ENCODE results near the gene KRTAP12-2. TPM values are rescaled to one million over a fixed set of nuclear protein-coding genes. Genes with fewer than 3 reads are reported as not detected.

The KRTAP12-2 gene
- total RNA-seq, 1 experiment from 2014 or later: not detected

DNA sequence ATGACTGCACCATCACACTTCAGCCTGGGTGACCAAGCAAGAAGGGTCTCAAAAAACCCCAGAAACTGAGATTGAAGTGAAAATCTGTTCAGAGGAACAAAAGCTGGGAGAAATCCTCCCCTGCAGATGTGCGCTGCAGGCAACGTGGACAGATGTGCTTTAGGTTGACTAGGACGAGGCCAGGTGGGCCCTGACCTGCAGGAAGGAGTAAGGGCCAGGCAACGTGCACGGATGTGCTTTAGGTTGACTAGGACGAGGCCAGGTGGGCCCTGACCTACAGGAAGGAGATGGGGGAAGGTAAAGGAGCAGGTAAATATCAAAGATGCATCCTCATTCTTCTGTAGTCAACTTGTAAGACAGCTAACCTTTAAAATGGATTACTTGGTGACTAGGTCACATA, 17.8 kb upstream of the KRTAP12-2 start:
- H3K36me3 Mint-ChIP-seq (ENCODE audit: insufficient read depth, unreplicated experiment): no peaks in the 10 kb centered on the region
- Histone ChIP-seq H3K27me3 (replicated peaks; ENCODE audit: control insufficient read depth, insufficient read depth, low read length) (no peaks in the 10 kb centered on the region), H3K9me3 (no peaks in the 10 kb centered on the region), H3K4me1 (no peaks in the 10 kb centered on the region), H3K36me3 (ENCODE audit: control insufficient read depth, insufficient read depth, low read length) (no peaks in the 10 kb centered on the region), H3K4me3 (ENCODE audit: low read depth, low read length) (no peak overlapping the region)
- ChIA-PET POLR2A (no interaction called here), CTCF (no interaction called here)
- no peak overlapping the region for H3K27ac Mint-ChIP-seq (ENCODE audit: unreplicated experiment)
- H3K9me3 Mint-ChIP-seq (ENCODE audit: unreplicated experiment): no peaks in the 10 kb centered on the region
- H3K27me3 Mint-ChIP-seq (ENCODE audit: insufficient read depth, unreplicated experiment): peaks cover 30% of the 10 kb centered on the region
- intact Hi-C loops (cut with micrococcal nuclease; ENCODE audit: unreplicated experiment): no loop called here
- DNase-seq: no peak
- no peaks in the 10 kb centered on the region for H3K4me1 Mint-ChIP-seq (ENCODE audit: low read depth, unreplicated experiment)
- no peak overlapping the region for H3K4me3 Mint-ChIP-seq (ENCODE audit: unreplicated experiment)
- no TSS peak for BruUV-seq (replicated peaks)
- TF ChIP-seq, protein P1, sequence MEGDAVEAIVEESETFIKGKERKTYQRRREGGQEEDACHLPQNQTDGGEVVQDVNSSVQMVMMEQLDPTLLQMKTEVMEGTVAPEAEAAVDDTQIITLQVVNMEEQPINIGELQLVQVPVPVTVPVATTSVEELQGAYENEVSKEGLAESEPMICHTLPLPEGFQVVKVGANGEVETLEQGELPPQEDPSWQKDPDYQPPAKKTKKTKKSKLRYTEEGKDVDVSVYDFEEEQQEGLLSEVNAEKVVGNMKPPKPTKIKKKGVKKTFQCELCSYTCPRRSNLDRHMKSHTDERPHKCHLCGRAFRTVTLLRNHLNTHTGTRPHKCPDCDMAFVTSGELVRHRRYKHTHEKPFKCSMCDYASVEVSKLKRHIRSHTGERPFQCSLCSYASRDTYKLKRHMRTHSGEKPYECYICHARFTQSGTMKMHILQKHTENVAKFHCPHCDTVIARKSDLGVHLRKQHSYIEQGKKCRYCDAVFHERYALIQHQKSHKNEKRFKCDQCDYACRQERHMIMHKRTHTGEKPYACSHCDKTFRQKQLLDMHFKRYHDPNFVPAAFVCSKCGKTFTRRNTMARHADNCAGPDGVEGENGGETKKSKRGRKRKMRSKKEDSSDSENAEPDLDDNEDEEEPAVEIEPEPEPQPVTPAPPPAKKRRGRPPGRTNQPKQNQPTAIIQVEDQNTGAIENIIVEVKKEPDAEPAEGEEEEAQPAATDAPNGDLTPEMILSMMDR (IDR thresholded peaks at IDR 0.05; ENCODE audit: insufficient read depth in 1 of 2, low read depth in 1 of 2, low read length in 1 of 2, severe bottlenecking in 1 of 2, unreplicated experiment in 1 of 2): no peak

DNA sequence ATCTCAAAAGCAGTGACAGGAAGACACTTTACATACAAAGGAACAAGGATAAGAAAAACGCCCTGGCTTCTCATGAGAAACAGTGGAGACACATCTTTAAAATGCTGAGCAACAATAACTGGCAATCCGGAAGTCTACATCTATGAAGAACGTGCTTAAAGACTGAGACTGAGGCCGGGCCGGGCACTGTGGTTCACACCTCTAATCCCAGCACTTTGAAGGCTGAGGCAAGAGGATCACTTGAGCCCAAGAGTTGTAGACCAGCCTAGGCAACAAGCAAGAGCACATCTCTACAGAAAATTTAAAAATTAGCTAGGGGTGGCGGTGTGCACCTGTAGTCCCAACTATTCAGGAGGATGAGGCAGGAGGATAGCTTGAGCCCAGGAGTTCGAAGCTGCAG, 17.4 kb upstream of the KRTAP12-2 start:
- intact Hi-C loops (cut with micrococcal nuclease; ENCODE audit: unreplicated experiment): no loop called here
- no TSS peak for BruUV-seq (replicated peaks)
- no peaks in the 10 kb centered on the region for H3K36me3 Mint-ChIP-seq (ENCODE audit: insufficient read depth, unreplicated experiment)

DNA sequence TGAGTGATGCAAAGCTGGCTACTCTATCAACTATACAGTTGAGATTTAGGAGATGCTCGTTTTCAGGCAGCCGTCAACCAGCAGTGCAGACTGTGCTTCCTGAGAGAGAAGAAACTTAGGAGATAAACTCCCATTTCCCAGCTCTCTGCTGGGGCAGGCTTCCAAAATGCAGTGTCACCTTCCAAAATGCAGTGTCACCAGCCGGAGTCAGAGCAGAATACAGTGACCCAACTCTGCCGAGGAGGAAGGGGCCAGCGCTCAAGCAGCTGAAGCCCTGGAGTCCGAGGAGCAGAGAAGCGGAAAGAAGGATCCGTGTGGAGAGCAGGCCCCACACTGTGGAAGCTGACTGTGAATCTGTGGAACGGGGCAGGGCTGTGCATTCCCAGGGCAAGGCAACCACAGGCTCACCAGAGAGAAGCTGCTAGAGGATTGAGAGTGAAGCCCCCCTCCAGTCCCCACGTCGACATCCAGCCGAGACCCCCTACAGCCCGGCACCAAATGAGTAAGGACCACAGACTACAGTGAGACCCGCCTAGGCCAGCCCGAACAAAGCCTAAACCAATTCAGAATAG, 15.9 kb upstream of the KRTAP12-2 start:
- no peaks in the 10 kb centered on the region for H3K27me3 ChIP-seq (replicated peaks; ENCODE audit: control insufficient read depth, insufficient read depth, low read length)
- H3K36me3 ChIP-seq (ENCODE audit: control insufficient read depth, insufficient read depth, low read length): no peaks in the 10 kb centered on the region
- Mint-ChIP-seq H3K9me3 (ENCODE audit: unreplicated experiment) (no peaks in the 10 kb centered on the region), H3K36me3 (ENCODE audit: insufficient read depth, unreplicated experiment) (no peaks in the 10 kb centered on the region), H3K27ac (ENCODE audit: unreplicated experiment) (no peak overlapping the region), H3K4me3 (ENCODE audit: unreplicated experiment) (no peak overlapping the region), H3K4me1 (ENCODE audit: low read depth, unreplicated experiment) (no peaks in the 10 kb centered on the region), H3K27me3 (ENCODE audit: insufficient read depth, unreplicated experiment) (peaks cover 26% of the 10 kb centered on the region)
- CTCF ChIA-PET: no interaction called here
- no peaks in the 10 kb centered on the region for H3K9me3 ChIP-seq
- no peaks in the 10 kb centered on the region for H3K4me1 ChIP-seq
- POLR2A ChIA-PET: no interaction called here
- no TSS peak for BruUV-seq (replicated peaks)
- no peak for DNase-seq
- intact Hi-C loops (cut with micrococcal nuclease; ENCODE audit: unreplicated experiment): no loop called here
- no peak overlapping the region for H3K4me3 ChIP-seq (ENCODE audit: low read depth, low read length)
- TF ChIP-seq, protein P1 (IDR thresholded peaks at IDR 0.05; ENCODE audit: insufficient read depth in 1 of 2, low read depth in 1 of 2, low read length in 1 of 2, severe bottlenecking in 1 of 2, unreplicated experiment in 1 of 2): no peak

More for the DNA sequence above, 17.4 kb upstream of the KRTAP12-2 start:
- Mint-ChIP-seq H3K4me1 (ENCODE audit: low read depth, unreplicated experiment) (no peaks in the 10 kb centered on the region), H3K27me3 (ENCODE audit: insufficient read depth, unreplicated experiment) (peaks cover 30% of the 10 kb centered on the region), H3K4me3 (ENCODE audit: unreplicated experiment) (no peak overlapping the region), H3K27ac (ENCODE audit: unreplicated experiment) (no peak overlapping the region), H3K9me3 (ENCODE audit: unreplicated experiment) (no peaks in the 10 kb centered on the region)
- H3K4me1 ChIP-seq: no peaks in the 10 kb centered on the region
- no peaks in the 10 kb centered on the region for H3K9me3 ChIP-seq
- TF ChIP-seq, protein P1 (IDR thresholded peaks at IDR 0.05; ENCODE audit: insufficient read depth in 1 of 2, low read depth in 1 of 2, low read length in 1 of 2, severe bottlenecking in 1 of 2, unreplicated experiment in 1 of 2): no peak
- no peak overlapping the region for H3K4me3 ChIP-seq (ENCODE audit: low read depth, low read length)
- H3K27me3 ChIP-seq (replicated peaks; ENCODE audit: control insufficient read depth, insufficient read depth, low read length): no peaks in the 10 kb centered on the region
- no peaks in the 10 kb centered on the region for H3K36me3 ChIP-seq (ENCODE audit: control insufficient read depth, insufficient read depth, low read length)
- ChIA-PET CTCF (no interaction called here), POLR2A (no interaction called here)
- DNase-seq: no peak

Measured in Caco-2 (cell line).